Measurements from ENCODE around the gene LBR.

The LBR gene

GRCh38 chr1:225462714-225463574, 35.1 kb upstream of the LBR start:
- Histone ChIP-seq H3K4me2 (ENCODE audit: low read depth, low read length, poor library complexity, severe bottlenecking) (no peak overlapping the region), H3F3A (ENCODE audit: insufficient read depth) (no peaks in the 10 kb centered on the region; the same call in 1 of the 2 replicates), H3K79me2 (ENCODE audit: insufficient read depth, low read length) (no peaks in the 10 kb centered on the region), H3K9me2 (replicated peaks; ENCODE audit: insufficient read depth, low read length) (no peaks in the 10 kb centered on the region), H3K36me3 (ENCODE audit: low read length) (no peaks in the 10 kb centered on the region), H3K9ac (ENCODE audit: low read length) (no peak overlapping the region), H2AFZ (ENCODE audit: low read depth, low read length, severe bottlenecking) (no peak overlapping the region), H3K27ac (ENCODE audit: low read depth, low read length) (no peak overlapping the region), H3K27me3 (ENCODE audit: low read length) (no peaks in the 10 kb centered on the region), H4K20me1 (ENCODE audit: low read depth, low read length) (no peaks in the 10 kb centered on the region), H3K9me3 (ENCODE audit: insufficient read depth, low read length) (no peaks in the 10 kb centered on the region), H3K4me3 (ENCODE audit: insufficient read depth, low read length, poor library complexity, severe bottlenecking) (no peak overlapping the region)
- TF ChIP-seq EZH2phosphoT487 (conservative IDR thresholded peaks at IDR 0.05; ENCODE audit: low read length) (no peak), CTCF (IDR thresholded peaks at IDR 0.05; ENCODE audit: insufficient read depth, low read length, poor library complexity, severe bottlenecking) (no peak)

DNA sequence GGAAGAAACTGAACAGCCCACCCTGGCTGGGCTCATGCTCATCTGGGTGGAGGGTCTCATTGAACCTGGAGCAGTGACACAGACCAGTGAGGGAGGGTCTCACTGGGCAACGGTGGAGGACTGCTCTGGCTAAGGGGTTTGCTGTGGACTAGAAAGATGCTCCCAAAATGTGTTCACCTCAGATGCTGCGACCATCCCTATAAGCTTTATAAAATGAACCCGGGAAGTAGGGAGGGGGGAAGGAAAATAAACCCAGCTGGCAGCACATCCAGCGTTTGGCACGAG, 34.5 kb upstream of the LBR start:
- TF ChIP-seq CTCF (IDR thresholded peaks at IDR 0.05; ENCODE audit: insufficient read depth, low read length, poor library complexity, severe bottlenecking): no peak
- TF ChIP-seq EZH2phosphoT487 (conservative IDR thresholded peaks at IDR 0.05; ENCODE audit: low read length): no peak
- Histone ChIP-seq H3K9ac (ENCODE audit: low read length) (no peak overlapping the region), H3K79me2 (ENCODE audit: insufficient read depth, low read length) (no peaks in the 10 kb centered on the region), H3K27me3 (ENCODE audit: low read length) (no peaks in the 10 kb centered on the region), H3F3A (ENCODE audit: insufficient read depth) (no peaks in the 10 kb centered on the region; the same call in 1 of the 2 replicates), H2AFZ (ENCODE audit: low read depth, low read length, severe bottlenecking) (no peak overlapping the region), H3K36me3 (ENCODE audit: low read length) (no peaks in the 10 kb centered on the region), H3K4me3 (ENCODE audit: insufficient read depth, low read length, poor library complexity, severe bottlenecking) (no peak overlapping the region), H3K9me2 (replicated peaks; ENCODE audit: insufficient read depth, low read length) (no peaks in the 10 kb centered on the region), H4K20me1 (ENCODE audit: low read depth, low read length) (no peaks in the 10 kb centered on the region), H3K9me3 (ENCODE audit: insufficient read depth, low read length) (no peaks in the 10 kb centered on the region), H3K4me2 (ENCODE audit: low read depth, low read length, poor library complexity, severe bottlenecking) (no peak overlapping the region), H3K27ac (ENCODE audit: low read depth, low read length) (no peak overlapping the region)

- no peak overlapping the region for H3K27ac ChIP-seq (ENCODE audit: low read depth, low read length)
- H3K9me3 ChIP-seq (ENCODE audit: insufficient read depth, low read length): no peaks in the 10 kb centered on the region
- H3K4me2 ChIP-seq (ENCODE audit: low read depth, low read length, poor library complexity, severe bottlenecking): no peak overlapping the region
- no peaks in the 10 kb centered on the region for H4K20me1 ChIP-seq (ENCODE audit: low read depth, low read length)
- no peak overlapping the region for H3K4me3 ChIP-seq (ENCODE audit: insufficient read depth, low read length, poor library complexity, severe bottlenecking)
- TF ChIP-seq EZH2phosphoT487 (conservative IDR thresholded peaks at IDR 0.05; ENCODE audit: low read length): no peak
- H3K36me3 ChIP-seq (ENCODE audit: low read length): no peaks in the 10 kb centered on the region
- H2AFZ ChIP-seq (ENCODE audit: low read depth, low read length, severe bottlenecking): no peak overlapping the region
- no peaks in the 10 kb centered on the region for H3K9me2 ChIP-seq (replicated peaks; ENCODE audit: insufficient read depth, low read length)
- H3F3A ChIP-seq (ENCODE audit: insufficient read depth): no peaks in the 10 kb centered on the region; the same call in 1 of the 2 replicates
- H3K27me3 ChIP-seq (ENCODE audit: low read length): no peaks in the 10 kb centered on the region
- no peak overlapping the region for H3K9ac ChIP-seq (ENCODE audit: low read length)
- H3K79me2 ChIP-seq (ENCODE audit: insufficient read depth, low read length): no peaks in the 10 kb centered on the region
Observed at GRCh38 chr1:225461533-225462428, 33.9 kb upstream of the LBR start.
